DOHH2 (cell line): ENCODE measurements around the gene PPP2R2D.

Source experiments
- H3F3A ChIP-seq: fragments of 200-600 bp; sonication (generic), shearing (Covaris generic); 2 replicates; pipeline ENCODE4 v1.6.0; 2016; ENCODE audit warnings: antibody characterized with exemption, mild to moderate bottlenecking; ENCODE audit not compliant: control insufficient read depth, insufficient read depth
- H3K27ac ChIP-seq: fragments of 200-600 bp; sonication (generic); 2 replicates; pipeline ENCODE4 v1.5.1; 2014; ENCODE audit warnings: low read depth, mild to moderate bottlenecking, low read length, moderate library complexity
- H3K27me3 ChIP-seq: fragments of 200-600 bp; sonication (generic); 2 replicates; pipeline ENCODE4 v1.6.1; 2014; ENCODE audit warnings: mild to moderate bottlenecking, low read length, mixed read lengths; ENCODE audit not compliant: control insufficient read depth
- H3K36me3 ChIP-seq: fragments of 200-600 bp; sonication (generic); 2 replicates; pipeline ENCODE4 v1.6.1; 2014; ENCODE audit warnings: mild to moderate bottlenecking, low read length, moderate library complexity, mixed read lengths; ENCODE audit not compliant: control insufficient read depth
- H3K4me1 ChIP-seq: fragments of 200-600 bp; sonication (generic); 2 replicates; pipeline ENCODE4 v1.6.1; 2014; ENCODE audit warnings: mild to moderate bottlenecking, low read length, mixed read lengths; ENCODE audit not compliant: control insufficient read depth
- H3K4me2 ChIP-seq: fragments of 200-600 bp; sonication (generic); 2 replicates; pipeline ENCODE4 v1.6.0; 2014; ENCODE audit warnings: mild to moderate bottlenecking, low read length, moderate library complexity
- H3K4me3 ChIP-seq: fragments of 200-600 bp; sonication (generic); 2 replicates; pipeline ENCODE4 v1.5.1; 2014; ENCODE audit warnings: mild to moderate bottlenecking, low read length, mixed read lengths
- H3K79me2 ChIP-seq: fragments of 200-600 bp; sonication (generic); 2 replicates; pipeline ENCODE4 v1.6.1; 2014; ENCODE audit warnings: mild to moderate bottlenecking, low read length, mixed read lengths; ENCODE audit not compliant: control insufficient read depth
- H3K9me2 ChIP-seq: fragments of 200-600 bp; sonication (generic); replicated peaks from 2 replicates; pipeline ENCODE4 v1.6.1; 2014; ENCODE audit warnings: mild to moderate bottlenecking, low read length, mixed read lengths; ENCODE audit not compliant: control insufficient read depth
- H3K9me3 ChIP-seq: fragments of 200-600 bp; sonication (generic); 2 replicates; pipeline ENCODE4 v1.6.1; 2014; ENCODE audit warnings: antibody characterized with exemption, low read length, mixed read lengths; ENCODE audit not compliant: control insufficient read depth, insufficient read depth
- H4K20me1 ChIP-seq: fragments of 200-600 bp; sonication (generic); 2 replicates; pipeline ENCODE4 v1.6.0; 2014; ENCODE audit warnings: low read depth, mild to moderate bottlenecking, antibody characterized with exemption, low read length, moderate library complexity; ENCODE audit not compliant: control insufficient read depth, insufficient read depth
- EZH2phosphoT487 ChIP-seq: fragments of 200-600 bp; sonication (generic); IDR thresholded peaks from 2 replicates; pipeline ENCODE4 v1.6.1; 2017; ENCODE audit warnings: borderline replicate concordance, mild to moderate bottlenecking, antibody characterized with exemption, low read length, moderate library complexity, mixed read lengths
- TF ChIP-seq, protein P1 (sequence below): fragments of 200-600 bp; sonication (generic); IDR thresholded peaks from one replicate; pipeline ENCODE4 v1.5.1; 2014; ENCODE audit warnings: antibody characterized with exemption, mild to moderate bottlenecking, low read depth, low read length; ENCODE audit not compliant: poor library complexity, severe bottlenecking

PPP2R2D gene

DNA sequence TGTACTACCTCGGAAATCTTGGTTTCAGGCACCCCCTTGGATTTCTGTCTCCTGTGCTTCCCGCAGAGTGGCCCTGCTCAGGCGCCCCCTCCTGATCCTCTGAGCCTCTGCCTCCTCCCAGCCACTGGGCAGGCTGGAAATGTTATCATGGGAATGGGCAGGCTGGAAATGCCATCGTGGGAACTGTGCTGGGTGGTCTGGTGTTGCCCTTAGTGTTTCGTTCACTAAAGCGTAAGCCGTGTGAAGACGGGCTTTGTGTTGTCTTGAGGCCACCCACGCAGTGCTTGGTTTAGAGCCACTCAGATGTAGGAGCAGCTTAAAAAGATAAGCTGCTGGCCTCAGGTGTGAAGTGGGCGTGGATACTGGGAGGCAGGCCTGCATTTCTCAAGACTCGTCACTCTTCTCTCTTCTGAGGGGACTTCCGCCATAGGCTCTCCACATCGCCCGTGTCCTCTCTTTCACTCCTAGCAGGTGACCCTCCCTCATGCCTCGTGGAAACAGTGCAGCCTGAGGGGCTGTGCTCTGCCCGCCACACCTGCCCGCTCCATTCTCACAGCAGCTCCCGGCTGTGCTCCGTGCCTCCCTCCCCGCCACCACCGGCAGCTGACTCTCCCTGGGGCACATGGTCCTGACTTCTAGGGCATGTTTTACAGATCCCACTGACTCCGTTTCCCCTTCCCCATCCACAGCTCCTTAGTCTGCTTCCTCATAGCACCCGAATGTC lies 28.5 kb downstream of the PPP2R2D start:
- Histone ChIP-seq H3K36me3 (peaks cover 16% of the 10 kb centered on the region), H3K9me3 (peaks cover 11% of the 10 kb centered on the region; the same call in 1 of the 2 replicates), H3K4me1 (peaks cover 3% of the 10 kb centered on the region; the same call in 1 of the 2 replicates), H3K27me3 (no peaks in the 10 kb centered on the region), H3K4me2 (no peak overlapping the region), H3K27ac (no peak overlapping the region), H3K4me3 (no peak overlapping the region), H3F3A (no peaks in the 10 kb centered on the region), H4K20me1 (peaks cover 19% of the 10 kb centered on the region; the same call in 1 of the 2 replicates), H3K79me2 (peaks cover 99% of the 10 kb centered on the region), H3K9me2 (no peaks in the 10 kb centered on the region)
- TF ChIP-seq EZH2phosphoT487, result no peak
- TF ChIP-seq, protein P1, sequence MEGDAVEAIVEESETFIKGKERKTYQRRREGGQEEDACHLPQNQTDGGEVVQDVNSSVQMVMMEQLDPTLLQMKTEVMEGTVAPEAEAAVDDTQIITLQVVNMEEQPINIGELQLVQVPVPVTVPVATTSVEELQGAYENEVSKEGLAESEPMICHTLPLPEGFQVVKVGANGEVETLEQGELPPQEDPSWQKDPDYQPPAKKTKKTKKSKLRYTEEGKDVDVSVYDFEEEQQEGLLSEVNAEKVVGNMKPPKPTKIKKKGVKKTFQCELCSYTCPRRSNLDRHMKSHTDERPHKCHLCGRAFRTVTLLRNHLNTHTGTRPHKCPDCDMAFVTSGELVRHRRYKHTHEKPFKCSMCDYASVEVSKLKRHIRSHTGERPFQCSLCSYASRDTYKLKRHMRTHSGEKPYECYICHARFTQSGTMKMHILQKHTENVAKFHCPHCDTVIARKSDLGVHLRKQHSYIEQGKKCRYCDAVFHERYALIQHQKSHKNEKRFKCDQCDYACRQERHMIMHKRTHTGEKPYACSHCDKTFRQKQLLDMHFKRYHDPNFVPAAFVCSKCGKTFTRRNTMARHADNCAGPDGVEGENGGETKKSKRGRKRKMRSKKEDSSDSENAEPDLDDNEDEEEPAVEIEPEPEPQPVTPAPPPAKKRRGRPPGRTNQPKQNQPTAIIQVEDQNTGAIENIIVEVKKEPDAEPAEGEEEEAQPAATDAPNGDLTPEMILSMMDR, result no peak

DNA sequence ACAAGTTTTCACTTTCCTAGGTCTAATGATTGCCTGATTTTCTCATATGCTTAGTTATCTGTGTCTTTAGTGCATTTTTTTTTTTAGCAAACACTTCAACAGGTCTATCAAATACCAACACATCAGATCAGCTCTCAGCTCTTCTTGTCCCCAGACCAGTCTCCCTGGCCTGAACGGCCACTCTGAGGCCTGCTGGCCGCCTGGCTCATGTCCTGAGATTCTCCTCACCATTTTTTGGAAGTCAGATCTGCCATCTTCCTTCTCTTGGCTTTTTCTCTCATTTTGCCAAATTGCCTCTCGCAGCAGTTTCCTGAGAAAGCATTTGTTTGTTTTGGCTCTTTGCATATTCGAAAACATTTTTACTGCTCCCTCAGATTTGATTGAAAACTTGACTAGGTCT lies 29.3 kb downstream of the PPP2R2D start:
- Histone ChIP-seq H3K4me3 (no peak overlapping the region), H3F3A (no peaks in the 10 kb centered on the region), H3K9me2 (no peaks in the 10 kb centered on the region), H3K9me3 (peaks cover 2% of the 10 kb centered on the region; the same call in 1 of the 2 replicates), H3K27me3 (no peaks in the 10 kb centered on the region), H4K20me1 (peaks cover 26% of the 10 kb centered on the region; the same call in 1 of the 2 replicates), H3K4me2 (no peak overlapping the region), H3K36me3 (peaks cover 18% of the 10 kb centered on the region), H3K27ac (no peak overlapping the region), H3K4me1 (peaks cover 7% of the 10 kb centered on the region), H3K79me2 (peaks cover 99% of the 10 kb centered on the region)
- TF ChIP-seq EZH2phosphoT487, result no peak
- TF ChIP-seq, protein P1, result no peak

DNA sequence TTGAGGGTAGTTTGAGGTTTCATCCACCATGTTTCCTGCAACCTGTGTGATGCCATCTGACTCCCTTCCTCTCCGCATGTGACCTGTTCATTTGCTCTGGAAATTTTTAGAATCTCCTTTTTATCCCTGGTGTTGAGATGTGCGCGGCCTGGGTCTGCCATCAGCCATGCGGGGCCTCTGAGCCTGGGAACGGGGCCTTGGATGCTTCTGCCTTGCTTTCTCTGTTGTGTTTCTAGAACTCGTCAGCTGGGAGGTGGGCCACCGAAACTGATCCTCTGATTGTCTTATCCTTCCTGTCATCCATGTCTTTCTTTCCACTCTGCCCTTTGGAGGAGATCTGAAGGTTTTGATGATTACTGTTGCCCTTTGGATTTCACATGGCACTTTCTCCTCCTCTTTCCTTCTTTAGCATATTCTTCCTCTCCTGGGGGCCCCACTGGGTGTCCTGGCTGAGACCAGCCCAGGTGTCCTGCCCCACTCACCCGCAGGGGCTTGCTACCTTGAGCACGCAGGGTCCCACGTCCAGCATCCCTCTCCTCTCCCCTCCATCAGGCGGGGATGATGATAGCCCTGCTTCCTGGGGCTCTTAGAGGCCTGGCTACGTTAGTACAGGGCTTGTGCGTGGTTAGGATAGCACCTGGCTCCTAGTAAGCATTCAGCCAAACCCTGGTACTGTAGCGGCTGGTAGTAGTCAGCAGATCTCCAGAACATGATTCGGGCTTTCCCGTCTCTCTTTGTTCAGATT lies 29.9 kb downstream of the PPP2R2D start:
- peaks cover 26% of the 10 kb centered on the region; the same call in 1 of the 2 replicates for H4K20me1 ChIP-seq
- peaks cover 18% of the 10 kb centered on the region for H3K36me3 ChIP-seq
- no peak overlapping the region for H3K4me2 ChIP-seq
- H3K9me3 ChIP-seq, result no peaks in the 10 kb centered on the region
- no peaks in the 10 kb centered on the region for H3K9me2 ChIP-seq
- no peak overlapping the region for H3K27ac ChIP-seq
- TF ChIP-seq EZH2phosphoT487, result no peak
- TF ChIP-seq, protein P1, result no peak
- H3K4me1 ChIP-seq, result peaks cover 8% of the 10 kb centered on the region
- H3K79me2 ChIP-seq, result peaks cover 99% of the 10 kb centered on the region
- no peak overlapping the region for H3K4me3 ChIP-seq
- H3F3A ChIP-seq, result no peaks in the 10 kb centered on the region
- H3K27me3 ChIP-seq, result no peaks in the 10 kb centered on the region
